RPMI7951 (cell line): Measurements from ENCODE around the gene EEA1. TPM values are rescaled to one million over a fixed set of nuclear protein-coding genes. Genes with fewer than 3 reads are reported as not detected.

Experiments
- total RNA-seq: library from RNA; depleted of rRNA; stranded (reverse); fragments of >200 nt; shearing (Covaris generic); gene quantifications from 2 replicates; pipeline ENCODE4 v1.2.3, GENCODE V29; 2014; rRNA removed

EEA1 gene
- total RNA-seq, 1 experiment from 2014 or later: 13.5 TPM

Other genes starting within 250 kb of the EEA1 start
- gene PLEKHG7, start 226.3 kb downstream of the EEA1 start, total RNA-seq: not detected in 2 replicates